Erythroblast (primary cell): ENCODE measurements around the gene OPRM1.
"Not testable (repeated sequence)": the region's sequence is repeated elsewhere in the genome, so short reads cannot be mapped to it uniquely, and the experiment has no call there.

Experiments
- DNase-seq, 2 experiments: peaks; one replicate each; lab custom pipeline; 2025; lab: John Stamatoyannopoulos, UW
- GATA1 ChIP-seq: IDR thresholded peaks from 2 replicates; pipeline ENCODE4 v1.6.1; 2011; ENCODE audit warnings: low read depth, mild to moderate bottlenecking, control low read depth, low read length, moderate library complexity
- POLR2A ChIP-seq: IDR thresholded peaks from 2 replicates; pipeline ENCODE4 v1.6.1; 2011; ENCODE audit warnings: mild to moderate bottlenecking, low read length

OPRM1 gene

DNA sequence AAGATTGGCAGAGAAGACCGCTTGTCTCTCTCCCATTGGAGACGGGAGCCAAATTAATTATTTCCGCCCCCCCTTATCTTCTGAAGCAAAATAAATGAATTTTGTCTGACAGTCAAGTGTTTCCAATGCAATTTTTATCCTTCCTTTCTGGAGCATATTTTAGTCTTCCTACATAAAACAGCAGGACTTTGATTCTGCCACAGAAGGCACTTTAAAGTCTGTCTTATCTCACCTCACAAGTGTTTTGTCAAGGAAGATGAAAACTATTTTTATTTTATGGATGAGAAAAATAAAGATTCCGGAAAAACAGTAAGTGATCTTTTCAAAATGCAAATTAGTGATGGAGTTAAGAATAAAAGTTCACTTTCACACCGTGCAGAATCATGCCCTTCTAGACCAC, 140.4 kb downstream of the OPRM1 start:
- no peak for DNase-seq
- TF ChIP-seq GATA1 = no peak
- TF ChIP-seq POLR2A = no peak

DNA sequence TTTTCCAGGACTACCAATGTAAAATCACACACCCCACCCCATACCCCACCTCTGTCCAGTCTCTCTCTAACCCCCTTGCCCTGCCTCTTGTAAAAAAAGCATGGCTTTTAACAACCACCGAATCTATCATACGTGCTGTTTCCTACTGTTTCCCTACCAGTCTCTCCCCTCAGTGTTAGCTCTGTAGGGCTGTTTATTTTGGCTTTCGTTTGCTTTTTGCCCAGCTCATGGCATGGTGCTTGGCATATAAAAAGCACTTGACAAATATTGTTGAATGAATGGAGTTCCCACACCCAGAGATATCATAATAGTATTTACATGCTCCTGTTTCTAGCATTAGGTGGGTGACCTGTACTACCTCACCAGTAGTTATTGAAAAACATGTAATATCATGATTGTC, 148.2 kb downstream of the OPRM1 start:
- DNase-seq = no peak
- TF ChIP-seq POLR2A (no peak), GATA1 (no peak)

DNA sequence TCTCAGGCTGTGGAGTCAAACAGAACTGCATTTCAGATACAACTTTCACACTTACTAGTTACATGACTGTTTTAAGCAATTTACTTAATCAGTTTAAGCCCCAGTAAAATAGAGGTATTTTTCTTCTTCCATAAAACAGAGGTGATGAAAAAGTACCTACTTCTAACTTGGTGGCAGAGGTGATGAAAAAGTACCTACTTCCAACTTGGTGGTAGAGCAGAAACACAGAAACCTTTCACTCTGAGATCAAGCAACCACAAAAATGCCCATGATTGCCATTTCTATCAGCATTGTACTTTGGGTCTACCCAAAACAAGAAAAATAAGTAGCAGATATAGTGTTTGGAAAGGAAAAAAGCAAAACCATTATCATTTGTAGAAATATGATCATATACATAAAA, 148.7 kb downstream of the OPRM1 start:
- TF ChIP-seq POLR2A (no peak), GATA1 (no peak)
- no peak for DNase-seq

DNA sequence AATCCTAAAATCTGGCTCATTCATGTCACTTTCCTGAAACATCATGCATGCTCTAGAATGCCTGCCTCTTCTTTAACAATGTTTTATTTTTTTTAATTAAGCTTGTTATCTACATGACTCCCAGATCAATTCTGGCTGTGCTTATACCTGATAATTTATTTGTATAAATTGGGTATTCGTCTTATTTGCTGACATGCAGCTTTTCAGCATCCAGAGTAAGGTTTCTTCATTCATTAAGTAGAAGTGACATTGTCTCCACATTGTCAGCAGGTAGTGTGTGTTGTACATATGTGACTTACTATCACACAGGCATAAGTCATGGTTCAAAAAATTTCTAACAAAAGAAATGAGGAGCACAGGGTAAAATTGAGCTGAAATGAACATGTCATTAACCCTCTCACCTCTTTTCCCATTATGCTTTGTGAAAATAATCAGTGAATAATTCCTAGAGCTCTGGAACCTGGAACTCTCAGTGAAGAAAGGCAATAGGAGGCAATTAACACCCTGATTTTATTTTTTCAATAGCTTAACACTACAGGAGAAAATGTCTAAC, 157.4 kb downstream of the OPRM1 start:
- TF ChIP-seq POLR2A (no peak), GATA1 (no peak)
- DNase-seq = no peak

DNA sequence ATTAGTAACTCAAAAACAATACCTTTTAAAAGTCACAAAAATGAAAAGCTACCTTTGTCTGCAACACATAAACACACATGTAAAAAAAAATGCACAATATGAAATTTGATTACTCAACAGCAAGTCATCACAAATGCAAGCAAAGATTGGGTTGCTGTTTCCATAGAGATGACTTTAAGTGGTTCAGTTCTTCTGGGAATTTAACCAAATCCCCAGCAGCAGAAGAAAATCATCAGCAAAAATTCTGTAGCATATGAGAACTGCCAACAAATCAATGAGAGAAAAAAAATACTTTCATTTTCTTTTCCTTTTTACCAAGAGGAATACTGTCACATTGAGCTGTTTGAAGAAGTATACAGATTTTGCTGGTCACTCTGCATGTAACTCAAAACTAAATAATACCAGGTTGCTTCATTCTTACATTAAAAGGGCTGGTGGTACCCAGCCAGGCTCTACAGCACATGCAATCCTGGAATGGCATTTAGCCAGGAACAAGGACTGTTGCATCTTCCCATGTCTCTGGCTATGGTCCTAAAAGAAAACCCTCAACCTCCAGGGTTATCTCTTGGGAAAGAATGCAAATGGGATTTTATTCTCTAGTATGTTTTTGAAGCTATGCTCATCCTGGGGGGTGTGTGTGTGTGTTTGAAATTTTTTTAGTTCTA, 158.3 kb downstream of the OPRM1 start:
- TF ChIP-seq GATA1 (no peak), POLR2A (no peak)

DNA sequence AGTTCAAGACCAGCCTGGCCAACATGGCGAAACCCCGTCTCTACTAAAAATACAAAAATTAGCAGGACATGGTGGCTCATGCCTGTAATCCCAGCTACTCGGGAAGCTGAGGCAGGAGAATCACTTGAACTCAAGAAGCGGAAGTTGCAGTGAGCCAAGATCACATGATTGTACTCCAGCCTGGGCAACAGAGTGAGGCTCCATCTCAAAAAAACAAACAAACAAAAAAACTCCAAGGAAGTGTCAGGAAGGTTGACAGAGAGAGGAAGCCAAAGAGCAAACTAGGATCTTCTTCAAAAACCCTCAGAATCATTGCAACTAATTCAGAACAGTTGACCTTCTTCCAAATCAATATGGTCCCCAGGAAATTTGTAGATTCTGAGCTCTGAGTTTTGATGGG, 162.6 kb downstream of the OPRM1 start:
- DNase-seq = not testable (repeated sequence)

More for the DNA sequence above, 158.3 kb downstream of the OPRM1 start:
- DNase-seq = no peak

DNA sequence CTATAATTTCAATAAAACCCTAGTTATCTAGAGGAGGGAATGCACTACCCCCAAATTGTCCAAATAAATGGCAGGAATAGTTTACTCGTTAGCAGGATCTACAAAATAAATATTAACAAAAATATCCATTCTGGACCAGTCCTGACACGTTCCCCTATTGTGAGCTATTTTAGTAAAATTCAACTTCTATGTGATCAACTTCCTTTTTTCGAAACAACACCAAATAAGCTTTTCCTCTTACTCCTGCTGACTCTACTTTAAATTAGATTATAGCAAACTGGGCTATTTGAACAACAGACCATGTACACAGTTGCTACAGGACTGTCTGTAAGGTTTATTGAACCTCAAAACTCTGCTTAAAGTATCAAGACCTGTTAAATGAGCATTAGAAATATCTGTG, 163.3 kb downstream of the OPRM1 start:
- no peak for TF ChIP-seq POLR2A
- TF ChIP-seq GATA1 = no peak
- no peak for DNase-seq

DNA sequence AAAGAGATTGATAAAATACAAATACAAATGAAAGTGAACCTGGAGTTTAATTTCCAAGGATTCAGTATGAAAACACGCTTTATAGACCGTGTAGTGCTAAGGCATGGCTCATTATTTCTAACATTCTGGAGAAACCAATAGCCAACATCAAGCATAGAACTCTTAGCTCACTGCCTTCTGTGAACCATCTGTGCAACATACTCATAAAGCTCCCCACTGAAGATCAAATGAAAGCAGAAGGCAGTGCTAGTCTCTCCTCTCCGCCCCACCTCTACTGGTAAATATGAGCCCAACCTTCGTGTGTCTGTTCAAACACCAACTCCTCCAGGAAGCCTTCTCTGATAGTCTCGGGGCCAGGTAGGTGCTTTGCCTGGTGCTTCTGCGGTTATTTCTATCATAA, 163.9 kb downstream of the OPRM1 start:
- TF ChIP-seq POLR2A = no peak
- TF ChIP-seq GATA1 = no peak
- DNase-seq = no peak

DNA sequence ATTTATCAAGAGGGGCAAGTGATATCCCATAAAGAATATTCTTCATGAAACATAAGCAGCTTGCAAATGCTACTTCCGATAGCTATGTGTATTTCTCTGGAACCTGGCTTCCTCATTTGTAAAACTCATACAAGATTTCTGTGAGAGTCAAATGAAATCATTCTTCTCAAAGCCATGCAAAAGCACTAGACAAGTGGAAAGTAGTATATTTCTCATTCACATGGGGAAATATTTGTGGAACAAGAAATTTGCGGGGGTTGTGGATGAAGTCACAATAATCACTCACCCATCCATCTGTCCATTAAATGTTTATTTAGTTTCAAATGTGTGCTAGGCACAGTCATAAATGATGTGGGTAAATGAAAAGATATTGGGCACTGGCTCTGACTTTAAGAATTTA, 167.1 kb downstream of the OPRM1 start:
- DNase-seq = no peak

DNA sequence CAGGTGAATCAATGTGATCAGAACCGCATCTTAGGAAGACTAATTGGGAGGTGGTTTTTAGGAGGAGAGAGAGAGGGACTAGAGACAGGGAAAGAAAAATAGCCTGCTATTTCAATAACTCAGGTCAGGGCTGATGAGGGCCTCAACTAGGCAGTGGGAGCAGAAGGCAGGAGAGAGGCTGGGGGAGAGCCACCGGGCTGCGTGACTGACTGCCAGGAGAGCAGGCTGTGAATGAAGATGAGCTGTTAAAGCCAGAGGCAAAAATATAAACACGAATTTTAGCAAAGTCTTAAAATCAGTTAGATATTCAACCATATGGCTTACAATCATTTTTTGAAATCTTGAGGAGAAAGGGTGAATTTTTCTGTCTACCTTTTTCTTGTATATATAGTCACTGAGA, 168.0 kb downstream of the OPRM1 start:
- no peak for DNase-seq
- no peak for TF ChIP-seq POLR2A
- TF ChIP-seq GATA1 = no peak

More for the DNA sequence above, 167.1 kb downstream of the OPRM1 start:
- TF ChIP-seq POLR2A (no peak), GATA1 (no peak)

DNA sequence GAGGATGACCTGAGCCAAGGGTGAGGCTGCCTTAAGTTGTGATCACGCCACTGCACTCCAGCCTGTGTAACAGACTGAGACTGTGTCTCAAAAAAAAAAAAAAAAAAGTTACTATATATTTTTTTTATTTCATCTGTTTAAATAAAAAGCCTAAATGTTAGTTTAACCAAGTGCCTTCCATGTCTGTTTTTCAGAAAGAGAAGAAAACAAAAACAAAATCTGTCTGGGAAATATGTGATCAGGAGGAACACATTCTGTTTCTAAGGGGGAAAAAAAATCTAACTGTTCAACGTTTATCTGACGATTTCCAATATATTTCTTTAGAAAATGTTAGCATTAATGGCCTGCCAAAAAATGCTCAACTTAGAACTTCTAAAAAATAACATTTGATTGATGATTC, 170.5 kb downstream of the OPRM1 start:
- TF ChIP-seq POLR2A = no peak
- no peak for TF ChIP-seq GATA1
- no peak for DNase-seq

DNA sequence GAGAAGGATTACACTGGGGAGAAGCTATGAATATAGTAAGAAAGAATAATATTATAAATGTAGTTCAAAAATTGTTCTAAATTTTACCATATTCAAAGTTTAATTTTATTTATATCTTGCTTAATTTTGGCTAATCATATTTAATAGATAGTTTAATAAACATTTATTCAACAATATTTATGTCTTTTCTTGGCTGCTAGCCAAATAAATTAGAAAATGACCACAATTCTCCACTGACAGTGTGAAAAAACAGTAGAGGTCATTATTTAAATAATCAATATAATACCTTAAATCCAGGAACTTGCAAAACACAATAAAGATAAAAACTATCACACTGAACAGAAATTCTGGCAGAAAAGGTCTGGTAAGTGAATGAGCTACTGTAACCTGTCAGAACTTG, 171.6 kb downstream of the OPRM1 start:
- no peak for DNase-seq
- no peak for TF ChIP-seq POLR2A
- no peak for TF ChIP-seq GATA1

DNA sequence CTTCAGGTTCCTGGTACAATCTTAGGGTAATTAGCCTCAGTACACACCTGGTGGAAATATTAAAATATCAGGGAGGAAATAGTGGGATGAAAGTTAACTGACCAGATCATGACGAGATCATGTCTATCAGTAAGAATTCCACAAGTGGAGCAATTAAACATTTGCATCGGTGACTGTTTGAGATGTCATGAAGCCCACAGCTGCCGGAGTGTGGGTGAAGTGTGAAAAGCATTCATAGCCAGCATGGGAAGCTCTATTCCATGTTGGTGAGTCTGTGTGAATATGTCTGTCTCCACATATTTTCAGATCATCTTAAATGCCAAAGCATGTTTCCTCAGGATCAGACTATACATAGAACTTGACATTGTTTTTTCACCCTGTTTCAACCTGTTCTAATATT, 174.7 kb downstream of the OPRM1 start:
- no peak for TF ChIP-seq GATA1
- TF ChIP-seq POLR2A = no peak
- no peak for DNase-seq

DNA sequence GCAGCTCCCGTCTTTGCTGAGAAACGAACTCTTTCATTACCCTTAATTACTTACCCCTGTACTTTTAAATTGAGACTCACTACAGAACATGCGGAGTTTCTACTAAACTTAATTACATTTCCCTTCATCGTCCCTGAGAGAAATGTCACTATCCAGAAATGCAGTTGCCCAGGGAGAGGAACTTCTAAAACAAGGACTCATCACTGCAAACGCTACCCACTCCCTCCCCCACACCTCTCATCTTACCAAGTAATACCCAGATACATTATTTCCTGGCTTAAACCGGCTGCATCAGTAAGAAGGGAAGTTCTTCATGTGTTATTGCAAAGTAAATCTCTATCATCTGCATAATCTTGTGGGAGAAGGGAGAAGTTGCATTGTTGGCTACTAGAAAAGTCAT, 179.3 kb downstream of the OPRM1 start:
- DNase-seq = no peak
- no peak for TF ChIP-seq POLR2A
- no peak for TF ChIP-seq GATA1

DNA sequence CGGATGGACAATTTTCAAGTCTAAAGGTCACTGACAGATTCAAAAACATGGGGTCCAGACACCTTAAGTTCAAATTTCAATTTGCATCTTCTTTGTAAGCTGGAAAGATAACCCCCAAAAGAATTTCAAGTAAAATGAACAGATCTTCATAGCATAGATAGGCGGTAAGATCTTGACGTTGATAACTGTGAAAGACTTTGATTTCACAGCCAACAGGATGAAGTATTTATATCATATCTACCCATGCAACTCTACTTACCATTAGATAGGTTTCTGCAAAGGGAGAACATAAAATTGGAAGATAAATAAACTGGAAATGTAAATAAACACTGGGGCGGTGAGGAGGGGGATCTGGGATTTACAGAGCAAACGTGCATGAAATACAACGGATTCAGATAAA, 179.7 kb downstream of the OPRM1 start:
- TF ChIP-seq POLR2A = no peak
- no peak for TF ChIP-seq GATA1
- DNase-seq = no peak

DNA sequence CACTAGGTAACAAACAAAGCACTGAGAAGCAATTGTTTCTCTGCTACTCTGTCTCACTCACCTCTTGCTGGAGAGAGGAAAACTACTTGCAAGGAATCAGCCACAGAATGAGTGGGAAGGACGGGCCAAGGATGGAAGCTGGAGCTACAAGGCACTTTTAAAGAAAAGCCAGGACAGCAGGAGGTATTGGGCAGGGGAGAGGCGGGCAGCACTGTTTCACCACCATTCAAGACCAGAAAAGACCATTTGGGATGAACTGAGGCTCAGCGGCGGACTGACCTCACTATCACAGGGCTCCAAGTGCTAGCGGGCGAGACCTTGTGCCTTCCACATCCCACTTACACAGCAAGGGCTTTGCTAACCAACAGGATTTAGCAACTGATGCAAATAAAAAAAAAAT, 180.2 kb downstream of the OPRM1 start:
- TF ChIP-seq POLR2A (no peak), GATA1 (no peak)
- no peak for DNase-seq
